Activated T-helper 1 cell treated with anti-CD3 and anti-CD28 coated beads, Interleukin-12 subunit alpha, Interleukin-12 subunit beta, Interleukin-2, Interleukin-4 antibody, amounts not matched to agents 30 ng/mL and 10 ng/mL and 1 ng/mL, durations not matched to agents 14 hours and 24 hours and 36 hours (primary cell): ENCODE results near the gene CCDC73. TPM values are rescaled to one million over a fixed set of nuclear protein-coding genes. Genes with fewer than 3 reads are reported as not detected.
A peak's percentile ranks its signal among the peaks of the same experiment; 100 is the strongest.

ENCODE experiments used
- DNase-seq: peaks from one replicate; pipeline ENCODE4 v3.0.0; 2021; ENCODE audit warnings: low spot score
- H3K27ac Mint-ChIP-seq: one replicate; pipeline ENCODE4 v1.8.0; 2021; ENCODE audit warnings: mild to moderate bottlenecking, mixed read lengths
- H3K27me3 Mint-ChIP-seq: one replicate; pipeline ENCODE4 v1.8.0; 2022; ENCODE audit warnings: mild to moderate bottlenecking, moderate library complexity, mixed read lengths; ENCODE audit not compliant: insufficient read depth
- H3K36me3 Mint-ChIP-seq: one replicate; pipeline ENCODE4 v1.8.0; 2021; ENCODE audit warnings: low read depth, mixed read lengths
- H3K4me1 Mint-ChIP-seq: one replicate; pipeline ENCODE4 v1.8.0; 2021; ENCODE audit warnings: low read depth, mixed read lengths
- H3K4me3 Mint-ChIP-seq: one replicate; pipeline ENCODE4 v1.8.0; 2021; ENCODE audit warnings: mild to moderate bottlenecking, moderate library complexity, mixed read lengths
- H3K9me3 Mint-ChIP-seq: one replicate; pipeline ENCODE4 v1.8.0; 2021; ENCODE audit warnings: mixed read lengths
- intact Hi-C: fragments of 100-400 bp; cut with micrococcal nuclease; formaldehyde crosslinking; loops from one replicate; pipeline ENCODE4 v1.15.1; 2024
- total RNA-seq: library from RNA; stranded (reverse); gene quantifications from 2 replicates; pipeline ENCODE4 v1.2.3, GENCODE V29; 2022

Gene CCDC73
- total RNA-seq: 0.05 TPM in 1 of 2 replicates, not detected in the other

DNA sequence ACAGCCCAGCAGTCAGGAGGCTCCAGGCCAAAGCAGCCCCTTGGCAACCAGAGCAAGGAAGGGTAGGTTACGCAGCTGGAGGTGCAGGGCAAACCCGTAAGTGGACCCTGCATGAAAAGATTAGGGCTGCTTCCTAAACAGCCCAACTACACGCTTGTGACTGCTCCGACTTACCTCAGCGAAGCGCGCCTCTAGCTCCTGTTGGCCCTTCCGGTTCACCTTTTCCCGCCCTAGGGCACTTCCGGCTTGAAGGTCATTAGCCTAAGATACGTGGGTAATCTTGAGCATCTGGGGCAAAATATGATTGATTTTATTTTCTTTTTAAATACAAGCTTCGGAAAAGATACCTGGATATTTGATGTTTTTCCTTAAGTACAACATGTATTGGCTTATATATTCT lies at the start of gene CCDC73:
CCDC73 (minus strand) TSS at position 224 of the 400 bp plus-strand sequence. CDS start 34,419 bp downstream, outside the sequence.
- no peak within 1 kb of the TSS for H3K4me3 Mint-ChIP-seq
- peaks cover 15% of the 10 kb centered on the region for H3K27me3 Mint-ChIP-seq
- H3K4me1 Mint-ChIP-seq: peaks cover 6% of the 10 kb centered on the region
- intact Hi-C loops: loop anchor here (5.0 kb wide), 1 partner anchor 352 kb away; no protein-coding TSS in a partner anchor
- DNase-seq: no peak
- H3K27ac Mint-ChIP-seq: no peak within 1 kb of the TSS
- H3K36me3 Mint-ChIP-seq: no peaks in the 10 kb centered on the region
- H3K9me3 Mint-ChIP-seq: no peaks in the 10 kb centered on the region

DNA sequence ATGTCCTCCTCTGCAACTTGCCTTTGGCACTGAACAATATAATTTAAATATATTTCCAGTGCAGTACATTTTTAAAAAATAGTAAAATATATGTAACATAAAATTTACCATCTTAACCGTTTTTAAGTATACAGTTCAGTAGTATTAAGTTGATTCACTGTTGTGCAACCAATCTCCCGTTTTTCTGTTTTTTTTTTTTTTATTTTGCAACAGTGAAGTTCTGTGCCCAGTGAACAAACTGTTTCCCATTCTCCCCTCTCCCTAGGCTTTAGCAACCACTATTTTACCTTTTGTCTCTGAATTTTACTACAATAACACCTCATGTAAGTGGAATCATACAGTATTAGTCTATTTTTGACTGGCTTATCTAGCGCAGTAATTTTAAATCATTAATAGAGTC lies 49.1 kb upstream of the CCDC73 start:
- no peak for DNase-seq
- Mint-ChIP-seq H3K9me3 (no peaks in the 10 kb centered on the region), H3K27ac (no peak overlapping the region), H3K4me1 (no peaks in the 10 kb centered on the region), H3K36me3 (no peaks in the 10 kb centered on the region), H3K4me3 (no peak overlapping the region), H3K27me3 (peaks cover 4% of the 10 kb centered on the region)
- intact Hi-C loops: no loop called here

DNA sequence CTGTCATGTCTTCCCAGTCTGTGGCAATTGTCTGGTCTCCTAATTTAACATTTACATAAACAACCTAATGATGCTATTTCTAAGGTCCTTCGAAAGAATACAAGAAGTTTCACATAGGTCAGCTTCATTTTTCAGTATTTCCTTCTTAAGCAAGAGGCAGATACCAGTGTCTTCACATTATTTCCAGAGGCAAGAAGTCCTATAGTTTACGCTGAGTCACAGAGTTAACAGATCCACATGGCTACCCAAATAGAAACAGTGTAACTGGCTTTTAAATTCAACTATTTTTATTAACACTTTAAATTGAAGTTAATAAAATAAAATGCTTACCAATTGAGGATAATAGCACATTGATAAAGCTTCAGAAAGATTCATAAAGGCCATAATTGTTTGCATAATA lies 46.1 kb upstream of the CCDC73 start:
- no peaks in the 10 kb centered on the region for H3K9me3 Mint-ChIP-seq
- intact Hi-C loops: no loop called here
- H3K36me3 Mint-ChIP-seq: no peaks in the 10 kb centered on the region
- H3K4me1 Mint-ChIP-seq: no peaks in the 10 kb centered on the region
- no peak for DNase-seq
- H3K27ac Mint-ChIP-seq: no peak overlapping the region
- H3K27me3 Mint-ChIP-seq: no peaks in the 10 kb centered on the region
- no peak overlapping the region for H3K4me3 Mint-ChIP-seq

DNA sequence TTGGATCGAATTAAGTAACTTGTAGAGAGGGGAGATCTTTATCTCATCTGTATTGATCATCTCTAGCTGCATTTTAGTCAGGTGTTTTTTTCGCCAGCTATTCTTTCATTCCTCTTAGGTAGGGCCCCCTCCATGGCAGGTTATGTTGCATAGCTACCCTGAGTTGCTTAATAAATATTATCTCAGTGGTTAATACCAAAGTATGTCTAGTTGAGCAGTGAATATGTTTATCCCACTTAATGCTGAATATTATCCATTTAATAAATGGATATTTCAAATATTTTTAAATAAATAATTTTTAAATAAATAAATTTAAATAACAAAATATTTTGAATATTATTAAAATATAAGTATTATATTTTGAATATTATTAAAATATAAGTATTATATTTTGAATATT lies 44.8 kb upstream of the CCDC73 start:
- Mint-ChIP-seq H3K27ac (no peak overlapping the region), H3K27me3 (peaks cover 2% of the 10 kb centered on the region), H3K4me1 (no peaks in the 10 kb centered on the region), H3K36me3 (no peaks in the 10 kb centered on the region), H3K9me3 (no peaks in the 10 kb centered on the region), H3K4me3 (no peak overlapping the region)
- intact Hi-C loops: no loop called here
- DNase-seq: no peak

DNA sequence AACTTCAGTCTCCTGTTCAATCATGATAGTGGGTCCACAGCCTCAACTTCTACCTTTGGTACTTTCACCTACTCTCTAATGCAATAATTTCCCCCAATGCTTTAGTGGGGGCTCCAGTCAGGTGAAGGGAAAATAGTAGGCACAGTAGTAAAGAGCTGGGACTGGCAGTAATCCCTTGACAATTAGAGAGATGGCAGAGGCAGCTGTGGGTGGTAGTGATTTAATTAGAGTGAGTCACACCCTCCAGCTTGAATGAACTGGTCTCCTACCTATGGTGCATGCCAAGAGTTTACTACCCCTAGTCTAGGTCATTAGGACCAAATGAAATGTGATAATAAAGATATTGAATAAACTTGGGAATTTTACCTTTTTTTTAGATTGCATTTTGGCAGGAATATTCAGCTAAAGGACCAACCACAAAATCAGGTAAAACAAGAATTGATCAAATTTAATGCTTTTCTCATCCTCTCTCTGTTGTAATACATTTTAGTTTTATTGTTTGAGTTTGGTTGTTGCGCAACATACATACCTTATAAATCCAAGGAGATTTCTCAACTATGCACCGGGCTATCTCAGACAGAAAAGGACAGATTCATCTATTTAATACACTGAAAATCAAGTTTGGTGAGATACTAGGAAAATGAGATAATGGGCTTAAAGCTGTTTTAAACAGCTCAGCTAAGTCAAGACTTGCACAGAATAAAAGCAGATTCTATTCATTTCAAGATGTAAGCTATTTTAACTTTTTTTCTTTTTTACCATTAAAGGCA lies 44.2 kb upstream of the CCDC73 start:
- intact Hi-C loops: no loop called here
- H3K4me3 Mint-ChIP-seq: no peak overlapping the region

DNA sequence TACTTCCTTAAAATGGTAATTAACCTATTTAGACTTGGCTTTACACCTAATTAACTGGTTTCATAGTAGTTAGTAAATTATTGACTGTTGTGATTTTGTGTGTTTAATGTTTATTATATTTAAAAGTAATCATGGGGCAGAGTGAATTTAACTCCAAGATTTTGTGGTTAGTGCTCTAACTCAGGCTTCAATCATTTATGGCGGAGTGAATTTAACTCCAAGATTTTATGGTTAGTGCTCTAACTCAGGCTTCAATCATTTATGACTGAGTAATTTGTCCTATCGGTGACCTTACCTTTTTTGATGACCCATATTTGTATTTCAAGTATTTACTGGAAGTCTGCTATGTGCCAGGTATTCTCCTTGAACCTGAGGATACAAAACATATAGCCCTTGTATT lies 42.5 kb upstream of the CCDC73 start:
- Mint-ChIP-seq H3K27ac (no peak overlapping the region), H3K9me3 (no peaks in the 10 kb centered on the region), H3K36me3 (no peaks in the 10 kb centered on the region), H3K4me3 (no peak overlapping the region), H3K27me3 (peaks cover 9% of the 10 kb centered on the region), H3K4me1 (no peaks in the 10 kb centered on the region)
- intact Hi-C loops: no loop called here
- no peak for DNase-seq

More for the DNA sequence above, 44.2 kb upstream of the CCDC73 start:
- H3K4me1 Mint-ChIP-seq: no peaks in the 10 kb centered on the region
- H3K9me3 Mint-ChIP-seq: no peaks in the 10 kb centered on the region
- H3K36me3 Mint-ChIP-seq: no peaks in the 10 kb centered on the region
- peaks cover 5% of the 10 kb centered on the region for H3K27me3 Mint-ChIP-seq
- no peak overlapping the region for H3K27ac Mint-ChIP-seq
- no peak for DNase-seq

DNA sequence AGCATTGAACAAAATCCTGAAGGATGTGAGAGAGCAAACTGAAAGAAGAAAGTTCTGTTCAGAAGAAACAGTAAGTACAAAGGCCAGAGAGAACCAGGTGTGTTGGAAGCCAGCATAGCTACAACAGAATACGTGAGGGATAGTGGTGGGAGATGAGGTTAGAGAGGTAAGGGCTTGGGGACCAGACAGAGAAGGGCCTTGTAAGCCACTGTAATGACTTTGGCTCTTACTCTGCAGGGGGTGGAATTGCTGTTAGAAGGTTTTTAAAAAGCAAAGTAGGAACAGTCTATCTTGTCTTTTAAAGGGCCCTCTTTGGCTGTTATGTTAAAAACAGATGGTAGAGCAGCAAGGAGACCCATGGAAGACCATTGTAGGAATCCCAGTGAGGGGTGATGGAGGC lies 39.5 kb upstream of the CCDC73 start:
- H3K4me3 Mint-ChIP-seq: no peak overlapping the region
- no peaks in the 10 kb centered on the region for H3K36me3 Mint-ChIP-seq
- H3K4me1 Mint-ChIP-seq: peaks cover 6% of the 10 kb centered on the region
- H3K27me3 Mint-ChIP-seq: peaks cover 21% of the 10 kb centered on the region
- no peak overlapping the region for H3K27ac Mint-ChIP-seq
- no peaks in the 10 kb centered on the region for H3K9me3 Mint-ChIP-seq
- no peak for DNase-seq
- intact Hi-C loops: no loop called here

DNA sequence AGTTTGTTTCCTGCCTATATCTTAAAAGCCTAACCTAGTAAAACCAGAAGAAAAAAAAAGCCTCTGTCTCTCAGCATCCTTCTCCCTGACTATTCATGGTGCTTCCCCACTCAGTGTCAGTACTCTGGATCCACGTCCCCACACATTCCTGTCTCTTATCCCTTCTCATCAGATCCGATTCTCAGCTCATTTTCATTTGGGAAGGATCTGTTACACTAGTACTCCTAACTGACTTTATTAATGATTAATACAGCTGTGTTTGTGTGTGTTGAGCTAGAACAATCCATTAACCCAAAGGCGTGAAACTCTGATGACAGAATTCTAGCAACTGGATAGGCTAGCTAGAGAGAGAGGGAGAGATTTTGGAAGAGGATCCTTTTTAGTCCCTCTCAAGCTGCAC lies 36.8 kb upstream of the CCDC73 start:
- no peak for DNase-seq

DNA sequence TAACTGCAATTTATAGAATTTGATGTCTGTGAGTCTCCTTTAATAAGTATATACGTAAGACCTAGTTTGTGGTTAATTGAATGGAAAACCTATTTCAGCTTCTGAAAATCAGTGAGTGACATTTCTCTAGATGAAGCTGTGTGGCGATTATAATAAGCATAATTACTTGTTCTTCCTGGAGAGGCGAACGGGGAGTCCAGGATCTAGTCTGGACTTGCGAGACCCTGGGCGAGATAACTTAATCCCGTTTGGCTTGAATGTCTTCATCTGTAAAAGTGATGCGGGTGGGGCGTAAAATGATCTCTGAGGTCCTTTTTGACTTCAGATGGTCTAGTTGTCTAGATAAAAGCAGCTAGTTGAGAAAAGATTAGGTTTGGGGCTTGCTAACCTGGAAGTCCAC lies 36.3 kb upstream of the CCDC73 start:
- no peak for DNase-seq
- peaks cover 7% of the 10 kb centered on the region for H3K4me1 Mint-ChIP-seq
- no peaks in the 10 kb centered on the region for H3K9me3 Mint-ChIP-seq
- H3K27ac Mint-ChIP-seq: no peak overlapping the region
- intact Hi-C loops: no loop called here
- peaks cover 23% of the 10 kb centered on the region for H3K27me3 Mint-ChIP-seq
- H3K4me3 Mint-ChIP-seq: peak overlapping the region; percentile 66
- no peaks in the 10 kb centered on the region for H3K36me3 Mint-ChIP-seq

More for the DNA sequence above, 36.8 kb upstream of the CCDC73 start:
- Mint-ChIP-seq H3K27ac (no peak overlapping the region), H3K27me3 (peaks cover 23% of the 10 kb centered on the region), H3K36me3 (no peaks in the 10 kb centered on the region), H3K4me1 (peaks cover 7% of the 10 kb centered on the region), H3K4me3 (peak overlapping the region; percentile 66), H3K9me3 (no peaks in the 10 kb centered on the region)
- intact Hi-C loops: no loop called here

DNA sequence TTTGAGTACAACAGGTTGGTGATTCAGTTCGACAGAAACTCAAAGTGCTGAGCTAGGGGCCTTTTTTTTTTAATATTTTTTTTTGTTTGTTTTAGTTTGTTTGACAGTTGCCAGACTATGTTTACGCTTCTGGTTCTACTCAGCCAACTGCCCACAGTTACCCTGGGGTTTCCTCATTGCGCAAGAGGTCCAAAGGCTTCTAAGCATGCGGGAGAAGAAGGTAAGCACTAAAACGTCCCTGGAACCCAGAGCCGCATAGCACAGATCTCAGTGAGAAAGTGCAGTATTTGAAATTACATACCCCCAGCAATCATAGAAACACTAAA lies 35.9 kb upstream of the CCDC73 start:
- Mint-ChIP-seq H3K36me3 (no peaks in the 10 kb centered on the region), H3K27me3 (peaks cover 23% of the 10 kb centered on the region), H3K4me3 (peak overlapping the region; percentile 66), H3K4me1 (peaks cover 7% of the 10 kb centered on the region), H3K9me3 (no peaks in the 10 kb centered on the region), H3K27ac (peak overlapping the region; percentile 42)
- intact Hi-C loops: no loop called here
- no peak for DNase-seq

DNA sequence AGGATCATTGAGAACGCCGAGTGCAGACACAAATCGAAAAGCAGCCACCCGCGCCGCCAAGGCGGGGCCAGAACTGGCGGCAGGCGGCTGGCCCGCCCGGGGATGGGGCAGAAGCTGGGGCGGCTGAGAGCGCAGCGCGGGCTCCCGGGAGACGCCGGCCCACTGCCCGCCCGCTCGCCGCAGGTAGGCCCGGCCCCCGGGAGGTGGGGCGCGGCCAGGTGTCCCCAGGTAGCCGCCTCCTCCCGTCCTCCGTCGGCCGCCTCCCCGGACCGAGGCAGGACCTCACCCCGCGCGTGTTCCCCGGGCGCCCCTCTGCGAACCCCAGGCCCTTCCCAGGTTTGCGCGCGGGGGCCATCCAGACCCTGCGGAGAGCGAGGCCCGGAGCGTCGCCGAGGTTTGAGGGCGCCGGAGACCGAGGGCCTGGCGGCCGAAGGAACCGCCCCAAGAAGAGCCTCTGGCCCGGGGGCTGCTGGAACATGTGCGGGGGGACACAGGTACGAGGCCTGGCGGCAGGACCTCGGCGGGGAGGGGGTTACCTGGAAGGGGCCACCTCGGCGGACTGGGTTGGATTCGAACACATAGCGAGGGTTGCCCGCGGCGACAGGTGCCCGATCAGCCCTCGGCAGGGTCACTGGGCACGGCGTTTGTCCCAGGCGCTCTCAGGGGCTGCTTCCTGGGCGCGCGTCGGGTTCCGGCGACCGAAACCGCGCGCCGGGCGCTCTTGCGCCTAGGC lies 35.4 kb upstream of the CCDC73 start, which contains the start of gene PRRG4:
PRRG4 (plus strand) TSS at position 248 of the 733 bp plus-strand sequence. CDS start 603 bp downstream, outside the sequence.
- intact Hi-C loops: loop anchor here (2.0 to 5.0 kb wide), 2 partner anchors 63 to 243 kb away; partner anchors contain the start of gene QSER1
- peak; percentile 46 for DNase-seq
- no peaks in the 10 kb centered on the region for H3K36me3 Mint-ChIP-seq
- H3K4me3 Mint-ChIP-seq: peak within 1 kb of the TSS; percentile 90
- peaks cover 23% of the 10 kb centered on the region for H3K27me3 Mint-ChIP-seq
- peak within 1 kb of the TSS; percentile 82 for H3K27ac Mint-ChIP-seq
- H3K9me3 Mint-ChIP-seq: no peaks in the 10 kb centered on the region
- H3K4me1 Mint-ChIP-seq: peaks cover 7% of the 10 kb centered on the region

DNA sequence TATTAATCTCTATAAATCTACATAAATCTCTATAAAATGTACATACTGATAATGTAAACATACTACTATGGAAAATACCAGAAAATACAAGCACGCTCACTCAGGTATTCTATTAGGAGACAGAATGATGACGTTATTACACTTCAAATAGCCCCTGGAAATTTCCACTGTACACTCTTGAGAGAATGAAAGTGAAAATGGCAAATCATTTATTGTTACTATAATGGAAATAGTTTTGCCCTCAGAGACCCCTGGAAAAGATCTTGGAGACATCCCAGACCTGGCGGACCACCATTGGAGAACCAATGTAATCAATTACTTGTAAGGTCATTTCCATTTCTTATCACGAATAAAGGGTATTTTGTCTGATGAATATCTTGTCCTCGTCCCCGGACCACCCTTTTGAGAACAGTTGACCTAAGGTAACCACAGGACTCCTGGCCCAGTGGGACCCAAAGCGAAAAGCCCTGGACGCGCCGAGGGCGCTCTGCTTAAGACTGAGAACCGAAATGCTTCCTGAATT lies 34.8 kb upstream of the CCDC73 start:
- Mint-ChIP-seq H3K9me3 (no peaks in the 10 kb centered on the region), H3K4me3 (peak overlapping the region; percentile 90), H3K27ac (peak overlapping the region; percentile 82), H3K27me3 (peaks cover 21% of the 10 kb centered on the region), H3K36me3 (no peaks in the 10 kb centered on the region), H3K4me1 (peaks cover 7% of the 10 kb centered on the region)
- no peak for DNase-seq
- intact Hi-C loops: loop anchor here (2.0 to 5.0 kb wide), 2 partner anchors 64 to 242 kb away; partner anchors contain the start of gene QSER1

DNA sequence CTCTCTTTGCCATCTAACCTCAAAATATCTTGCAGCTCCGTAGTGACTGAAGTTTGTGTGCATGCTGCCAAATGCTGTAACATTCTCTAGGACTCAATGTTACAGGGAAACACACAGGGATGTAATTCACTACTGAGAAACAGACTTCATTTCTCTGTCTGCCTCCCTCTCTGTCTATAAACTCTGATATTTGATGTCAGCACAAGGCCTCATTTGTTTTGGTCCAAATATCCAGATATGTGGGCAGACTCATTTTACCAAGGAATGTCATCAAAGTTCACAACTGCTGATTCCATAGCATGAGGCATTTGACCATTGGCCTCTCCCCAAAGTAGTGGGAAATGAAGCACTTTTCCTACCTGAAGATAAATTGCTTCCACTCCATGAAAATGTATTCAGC lies 32.8 kb upstream of the CCDC73 start:
- Mint-ChIP-seq H3K9me3 (no peaks in the 10 kb centered on the region), H3K4me3 (no peak overlapping the region), H3K4me1 (peaks cover 8% of the 10 kb centered on the region), H3K36me3 (no peaks in the 10 kb centered on the region), H3K27ac (no peak overlapping the region), H3K27me3 (peaks cover 17% of the 10 kb centered on the region)
- intact Hi-C loops: loop anchor here (5.0 kb wide), 1 partner anchor 240 kb away; no protein-coding TSS in a partner anchor
- no peak for DNase-seq
